Neural cell (in vitro differentiated cells): Measurements from ENCODE around the gene NCAPD3. TPM values are rescaled to one million over a fixed set of nuclear protein-coding genes. Genes with fewer than 3 reads are reported as not detected.

ENCODE experiments used
- H2AFZ ChIP-seq: fragments of 200-600, 300-800 bp; sonication (generic), shearing (Covaris generic); 2 replicates; pipeline ENCODE4 v1.6.0; 2014; ENCODE audit warnings: low read depth, mild to moderate bottlenecking, antibody characterized with exemption, low read length, moderate library complexity
- H3F3A ChIP-seq: fragments of 200-600 bp; shearing (Covaris generic); 2 replicates; pipeline ENCODE4 v1.6.1; 2016; ENCODE audit warnings: mild to moderate bottlenecking, moderate library complexity, mixed read lengths, antibody characterized with exemption, low read length; ENCODE audit not compliant: insufficient read depth, poor library complexity, severe bottlenecking
- H3K27ac ChIP-seq: fragments of 200-600, 300-800 bp; sonication (generic), shearing (Covaris generic); 2 replicates; pipeline ENCODE4 v1.5.1; 2014; ENCODE audit warnings: mild to moderate bottlenecking, low read length, moderate library complexity
- H3K27me3 ChIP-seq: fragments of 300-800, 200-600 bp; sonication (generic), shearing (Covaris generic); 2 replicates; pipeline ENCODE4 v1.6.0; 2014; ENCODE audit warnings: mild to moderate bottlenecking, low read depth, low read length, moderate library complexity; ENCODE audit not compliant: insufficient read depth
- H3K36me3 ChIP-seq: fragments of 300-800, 200-600 bp; sonication (generic), shearing (Covaris generic); 2 replicates; pipeline ENCODE4 v1.5.1; 2014; ENCODE audit warnings: mild to moderate bottlenecking, antibody characterized with exemption, low read length, moderate library complexity; ENCODE audit not compliant: insufficient read depth
- H3K4me2 ChIP-seq: fragments of 300-800, 200-600 bp; sonication (generic), shearing (Covaris generic); 2 replicates; pipeline ENCODE4 v1.6.0; 2014; ENCODE audit warnings: mild to moderate bottlenecking, low read length
- H3K4me3 ChIP-seq: fragments of 300-800, 200-600 bp; sonication (generic), shearing (Covaris generic); 2 replicates; pipeline ENCODE4 v1.5.1; 2014; ENCODE audit warnings: mild to moderate bottlenecking, low read length, moderate library complexity
- H3K79me2 ChIP-seq: fragments of 200-600 bp; shearing (Covaris generic); replicated peaks from 2 replicates; pipeline ENCODE4 v1.6.0; 2014; ENCODE audit warnings: mild to moderate bottlenecking, low read length, moderate library complexity; ENCODE audit not compliant: insufficient read depth
- H3K9ac ChIP-seq: fragments of 300-800, 200-600 bp; sonication (generic), shearing (Covaris generic); 2 replicates; pipeline ENCODE4 v1.6.1; 2016; ENCODE audit warnings: mild to moderate bottlenecking, low read length, mixed read lengths
- H3K9me2 ChIP-seq: fragments of 200-600 bp; shearing (Covaris generic); 2 replicates; pipeline ENCODE4 v1.6.1; 2016; ENCODE audit warnings: mild to moderate bottlenecking, low read length, mixed read lengths; ENCODE audit not compliant: insufficient read depth
- H3K9me3 ChIP-seq: fragments of 200-600, 300-800 bp; sonication (generic), shearing (Covaris generic); 2 replicates; pipeline ENCODE4 v1.6.1; 2016; ENCODE audit warnings: mild to moderate bottlenecking, mixed run types, low read length, moderate library complexity, mixed read lengths
- H4K20me1 ChIP-seq: fragments of 200-600 bp; shearing (Covaris generic); 2 replicates; pipeline ENCODE4 v1.6.1; 2016; ENCODE audit warnings: mild to moderate bottlenecking, mixed run types; ENCODE audit not compliant: insufficient read depth
- EP300 ChIP-seq: fragments of 450-650 bp; conservative IDR thresholded peaks from 2 replicates; pipeline ENCODE4 v1.6.1; 2014; ENCODE audit warnings: antibody characterized with exemption, mild to moderate bottlenecking, moderate library complexity; ENCODE audit not compliant: poor library complexity, severe bottlenecking
- EZH2 ChIP-seq: fragments of 200-600, 300-800 bp; shearing (Covaris generic), sonication (generic); IDR thresholded peaks from 2 replicates; pipeline ENCODE4 v1.6.1; 2014; ENCODE audit warnings: antibody characterized with exemption, low read length, borderline replicate concordance, mild to moderate bottlenecking; ENCODE audit not compliant: insufficient read depth, poor library complexity, severe bottlenecking
- MXI1 ChIP-seq: fragments of 450-650 bp; conservative IDR thresholded peaks from 2 replicates; pipeline ENCODE4 v1.6.1; 2014; ENCODE audit warnings: antibody characterized with exemption, mild to moderate bottlenecking; ENCODE audit not compliant: poor library complexity, severe bottlenecking
- POLR2AphosphoS5 ChIP-seq: IDR thresholded peaks from 2 replicates; pipeline ENCODE4 v1.6.1; 2012
- RAD21 ChIP-seq: fragments of 450-650 bp; conservative IDR thresholded peaks from 2 replicates; pipeline ENCODE4 v1.6.1; 2014; ENCODE audit warnings: antibody characterized with exemption, mild to moderate bottlenecking, moderate library complexity
- SMC3 ChIP-seq: fragments of 450-650 bp; conservative IDR thresholded peaks from 2 replicates; pipeline ENCODE4 v1.6.1; 2014; ENCODE audit warnings: antibody characterized with exemption, mild to moderate bottlenecking, moderate library complexity; ENCODE audit not compliant: poor library complexity
- TAF1 ChIP-seq: IDR thresholded peaks from 2 replicates; pipeline ENCODE4 v1.6.1; 2012; ENCODE audit warnings: low read depth
- polyA plus RNA-seq: library from polyadenylated mRNA; depleted of rRNA; stranded (reverse); fragments of >200 nt; gene quantifications from 2 replicates; pipeline ENCODE4 v1.2.3, GENCODE V29; 2014
- TF ChIP-seq, protein P1 (sequence below): IDR thresholded peaks from 2 replicates; pipeline ENCODE4 v1.6.1; 2012; ENCODE audit warnings: borderline replicate concordance
- TF ChIP-seq, protein P2 (sequence below): fragments of 450-650 bp; IDR thresholded peaks from 2 replicates; pipeline ENCODE4 v1.5.1; 2014; ENCODE audit warnings: antibody characterized with exemption, mild to moderate bottlenecking, moderate library complexity; ENCODE audit not compliant: poor library complexity, severe bottlenecking

Gene NCAPD3
- polyA plus RNA-seq, 1 donor from 2014 or later: 11.9 TPM

DNA sequence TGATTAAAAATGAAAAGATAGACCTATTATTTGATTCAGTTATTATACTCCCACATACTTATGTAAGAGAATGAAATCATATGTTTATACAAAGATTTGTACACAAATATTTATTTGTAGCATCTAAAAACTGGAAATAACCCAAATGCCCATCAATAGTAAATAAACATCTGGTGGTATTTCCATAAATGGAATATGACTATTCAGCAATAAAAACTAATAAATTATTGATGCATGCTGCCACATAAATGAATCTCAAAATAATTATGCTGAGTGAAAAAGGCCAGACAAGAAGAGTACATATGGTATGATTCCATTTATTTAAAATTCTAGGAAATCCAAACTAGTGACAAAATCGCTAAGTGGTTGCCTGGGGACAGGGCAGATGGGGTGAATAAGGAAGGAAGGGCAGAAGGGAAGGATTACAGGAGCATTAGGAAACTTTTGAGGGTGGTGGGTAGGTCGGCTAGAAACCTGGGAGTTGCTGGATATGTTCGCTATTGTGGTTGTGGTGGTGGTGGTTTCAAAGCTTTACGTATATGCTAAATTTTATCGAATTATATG, 113.4 kb downstream of the NCAPD3 start:
- no peaks in the 10 kb centered on the region for H3F3A ChIP-seq
- H4K20me1 ChIP-seq: no peaks in the 10 kb centered on the region
- peaks cover 10% of the 10 kb centered on the region for H3K79me2 ChIP-seq
- H3K4me2 ChIP-seq: no peak overlapping the region
- H3K27ac ChIP-seq: no peak overlapping the region
- H3K27me3 ChIP-seq: no peaks in the 10 kb centered on the region
- TF ChIP-seq EP300 (no peak), POLR2AphosphoS5 (no peak), MXI1 (no peak), TAF1 (no peak), RAD21 (no peak), EZH2 (no peak), SMC3 (no peak)
- TF ChIP-seq, protein P1, sequence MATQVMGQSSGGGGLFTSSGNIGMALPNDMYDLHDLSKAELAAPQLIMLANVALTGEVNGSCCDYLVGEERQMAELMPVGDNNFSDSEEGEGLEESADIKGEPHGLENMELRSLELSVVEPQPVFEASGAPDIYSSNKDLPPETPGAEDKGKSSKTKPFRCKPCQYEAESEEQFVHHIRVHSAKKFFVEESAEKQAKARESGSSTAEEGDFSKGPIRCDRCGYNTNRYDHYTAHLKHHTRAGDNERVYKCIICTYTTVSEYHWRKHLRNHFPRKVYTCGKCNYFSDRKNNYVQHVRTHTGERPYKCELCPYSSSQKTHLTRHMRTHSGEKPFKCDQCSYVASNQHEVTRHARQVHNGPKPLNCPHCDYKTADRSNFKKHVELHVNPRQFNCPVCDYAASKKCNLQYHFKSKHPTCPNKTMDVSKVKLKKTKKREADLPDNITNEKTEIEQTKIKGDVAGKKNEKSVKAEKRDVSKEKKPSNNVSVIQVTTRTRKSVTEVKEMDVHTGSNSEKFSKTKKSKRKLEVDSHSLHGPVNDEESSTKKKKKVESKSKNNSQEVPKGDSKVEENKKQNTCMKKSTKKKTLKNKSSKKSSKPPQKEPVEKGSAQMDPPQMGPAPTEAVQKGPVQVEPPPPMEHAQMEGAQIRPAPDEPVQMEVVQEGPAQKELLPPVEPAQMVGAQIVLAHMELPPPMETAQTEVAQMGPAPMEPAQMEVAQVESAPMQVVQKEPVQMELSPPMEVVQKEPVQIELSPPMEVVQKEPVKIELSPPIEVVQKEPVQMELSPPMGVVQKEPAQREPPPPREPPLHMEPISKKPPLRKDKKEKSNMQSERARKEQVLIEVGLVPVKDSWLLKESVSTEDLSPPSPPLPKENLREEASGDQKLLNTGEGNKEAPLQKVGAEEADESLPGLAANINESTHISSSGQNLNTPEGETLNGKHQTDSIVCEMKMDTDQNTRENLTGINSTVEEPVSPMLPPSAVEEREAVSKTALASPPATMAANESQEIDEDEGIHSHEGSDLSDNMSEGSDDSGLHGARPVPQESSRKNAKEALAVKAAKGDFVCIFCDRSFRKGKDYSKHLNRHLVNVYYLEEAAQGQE: no peak
- TF ChIP-seq, protein P2, sequence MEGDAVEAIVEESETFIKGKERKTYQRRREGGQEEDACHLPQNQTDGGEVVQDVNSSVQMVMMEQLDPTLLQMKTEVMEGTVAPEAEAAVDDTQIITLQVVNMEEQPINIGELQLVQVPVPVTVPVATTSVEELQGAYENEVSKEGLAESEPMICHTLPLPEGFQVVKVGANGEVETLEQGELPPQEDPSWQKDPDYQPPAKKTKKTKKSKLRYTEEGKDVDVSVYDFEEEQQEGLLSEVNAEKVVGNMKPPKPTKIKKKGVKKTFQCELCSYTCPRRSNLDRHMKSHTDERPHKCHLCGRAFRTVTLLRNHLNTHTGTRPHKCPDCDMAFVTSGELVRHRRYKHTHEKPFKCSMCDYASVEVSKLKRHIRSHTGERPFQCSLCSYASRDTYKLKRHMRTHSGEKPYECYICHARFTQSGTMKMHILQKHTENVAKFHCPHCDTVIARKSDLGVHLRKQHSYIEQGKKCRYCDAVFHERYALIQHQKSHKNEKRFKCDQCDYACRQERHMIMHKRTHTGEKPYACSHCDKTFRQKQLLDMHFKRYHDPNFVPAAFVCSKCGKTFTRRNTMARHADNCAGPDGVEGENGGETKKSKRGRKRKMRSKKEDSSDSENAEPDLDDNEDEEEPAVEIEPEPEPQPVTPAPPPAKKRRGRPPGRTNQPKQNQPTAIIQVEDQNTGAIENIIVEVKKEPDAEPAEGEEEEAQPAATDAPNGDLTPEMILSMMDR: no peak
- H3K9ac ChIP-seq: no peak overlapping the region
- H3K9me3 ChIP-seq: peaks cover 3% of the 10 kb centered on the region
- H3K36me3 ChIP-seq: peaks cover 6% of the 10 kb centered on the region
- H3K4me3 ChIP-seq: no peak overlapping the region
- H2AFZ ChIP-seq: no peak overlapping the region
- no peaks in the 10 kb centered on the region for H3K9me2 ChIP-seq

Other genes with a start within 250 kb of the NCAPD3 start
- 46.1 and 58.5 TPM in 2 replicates for gene JAM3, start 154.9 kb downstream of the NCAPD3 start, polyA plus RNA-seq
- 72.6 and 80.3 TPM in 2 replicates for gene VPS26B, start 704 bp upstream of the NCAPD3 start, polyA plus RNA-seq
- gene THYN1, start 29.4 kb upstream of the NCAPD3 start, polyA plus RNA-seq: 164 and 186 TPM in 2 replicates
- 60.2 and 68.8 TPM in 2 replicates for gene ACAD8, start 29.6 kb upstream of the NCAPD3 start, polyA plus RNA-seq
- gene GLB1L3, start 52.4 kb upstream of the NCAPD3 start, polyA plus RNA-seq: 0.16 and 0.19 TPM in 2 replicates
- gene GLB1L2, start 108.0 kb upstream of the NCAPD3 start, polyA plus RNA-seq: 1.6 and 4.0 TPM in 2 replicates
- 28.2 and 34.5 TPM in 2 replicates for gene B3GAT1, start 188.3 kb upstream of the NCAPD3 start, polyA plus RNA-seq